Measurements from ENCODE around the gene GULP1. TPM values are rescaled to one million over a fixed set of nuclear protein-coding genes. Genes with fewer than 3 reads are reported as not detected.

The GULP1 gene
- total RNA-seq, 1 donor from 2014 or later = 21.9 TPM

- H3K27ac ChIP-seq (ENCODE audit: low read depth, low read length) = no peak overlapping the region
- no peaks in the 10 kb centered on the region for H3K27me3 ChIP-seq (ENCODE audit: control insufficient read depth in 3 of 3, insufficient read depth in 3 of 3, low read length in 3 of 3)
- peaks cover 0 to 7% (median 4%) of the 10 kb centered on the region in 3 donors for H3K4me1 ChIP-seq (ENCODE audit: control insufficient read depth in 3 of 3, insufficient read depth in 3 of 3, low read length in 3 of 3)
- no peaks in the 10 kb centered on the region for H3K9me3 ChIP-seq (ENCODE audit: control insufficient read depth in 3 of 3, low read length in 3 of 3)
- H3K36me3 ChIP-seq (ENCODE audit: control insufficient read depth in 3 of 3, insufficient read depth in 3 of 3, low read length in 3 of 3) = peaks cover 0 to 2% (median 0%) of the 10 kb centered on the region in 3 donors
- no peak overlapping the region for H3K9ac ChIP-seq (ENCODE audit: low read depth in 1 of 3, low read length in 3 of 3)
- H3K4me3 ChIP-seq (ENCODE audit: low read length in 3 of 3) = no peak overlapping the region
Measured at GRCh38 chr2:188385857-188386256, 94.2 kb downstream of the GULP1 start.

- H3K4me3 ChIP-seq (ENCODE audit: low read length in 3 of 3) = no peak overlapping the region
- H3K27ac ChIP-seq (ENCODE audit: low read depth, low read length) = no peak overlapping the region
- H3K4me1 ChIP-seq (ENCODE audit: control insufficient read depth in 3 of 3, insufficient read depth in 3 of 3, low read length in 3 of 3) = no peaks in the 10 kb centered on the region
Measured at GRCh38 chr2:188388831-188389230, 97.2 kb downstream of the GULP1 start.

DNA sequence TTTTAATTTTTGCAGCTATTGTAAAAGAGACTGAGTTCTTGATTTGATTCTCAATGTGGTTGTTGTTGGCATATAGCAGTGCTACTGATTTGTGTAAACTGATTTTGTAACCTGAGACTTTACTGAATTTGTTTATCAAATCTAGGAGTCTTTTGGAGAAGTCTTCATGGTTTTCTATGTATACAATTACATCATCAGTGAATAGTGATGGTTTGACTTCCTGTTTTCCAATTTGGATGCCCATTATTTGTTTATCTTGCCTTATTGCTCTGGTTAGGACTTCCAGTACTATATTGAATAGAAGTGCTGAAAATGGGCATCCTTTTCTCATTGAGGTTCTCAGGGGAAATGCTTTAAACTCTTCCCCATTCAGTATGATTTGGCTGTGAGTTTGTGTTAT lies 99.7 kb downstream of the GULP1 start:
- H3K4me1 ChIP-seq (ENCODE audit: control insufficient read depth in 3 of 3, insufficient read depth in 3 of 3, low read length in 3 of 3) = no peaks in the 10 kb centered on the region

More at GRCh38 chr2:188388831-188389230, 97.2 kb downstream of the GULP1 start:
- H3K9ac ChIP-seq (ENCODE audit: low read depth in 1 of 3, low read length in 3 of 3) = no peak overlapping the region
- peaks cover 0 to 3% (median 0%) of the 10 kb centered on the region in 3 donors for H3K9me3 ChIP-seq (ENCODE audit: control insufficient read depth in 3 of 3, low read length in 3 of 3)
- peaks cover 0 to 2% (median 0%) of the 10 kb centered on the region in 3 donors for H3K36me3 ChIP-seq (ENCODE audit: control insufficient read depth in 3 of 3, insufficient read depth in 3 of 3, low read length in 3 of 3)
- no peaks in the 10 kb centered on the region for H3K27me3 ChIP-seq (ENCODE audit: control insufficient read depth in 3 of 3, insufficient read depth in 3 of 3, low read length in 3 of 3)

DNA sequence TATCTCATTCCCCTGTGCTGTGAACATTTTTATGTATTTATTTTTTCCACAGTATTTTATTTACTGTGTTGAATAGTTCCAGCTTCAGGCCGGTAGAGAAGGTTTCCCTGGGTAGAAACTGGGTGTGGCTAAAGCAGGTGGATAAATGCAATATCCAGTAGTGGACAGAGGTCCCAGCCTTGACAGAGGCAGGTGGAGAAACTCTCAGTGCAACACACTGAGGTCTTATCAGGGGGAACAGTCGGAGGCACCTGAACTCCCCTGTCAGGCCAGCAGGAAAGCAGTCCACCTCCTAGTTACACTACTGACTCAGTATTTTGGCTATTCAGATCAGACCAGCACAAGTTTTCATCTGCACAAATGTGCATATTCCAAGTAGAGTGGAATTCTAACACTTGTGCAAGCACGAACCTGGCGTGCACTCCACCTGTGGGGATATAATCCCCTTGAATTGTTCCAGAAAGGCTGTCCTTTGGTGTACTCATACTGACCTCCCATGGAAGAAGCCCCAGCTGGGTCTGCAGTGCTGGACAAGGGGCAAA lies 103.3 kb downstream of the GULP1 start:
- Histone ChIP-seq H3K27ac (ENCODE audit: low read depth, low read length) (no peak overlapping the region), H3K4me1 (ENCODE audit: control insufficient read depth in 3 of 3, insufficient read depth in 3 of 3, low read length in 3 of 3) (no peaks in the 10 kb centered on the region), H3K9ac (ENCODE audit: low read depth in 1 of 3, low read length in 3 of 3) (no peak overlapping the region), H3K36me3 (ENCODE audit: control insufficient read depth in 3 of 3, insufficient read depth in 3 of 3, low read length in 3 of 3) (no peaks in the 10 kb centered on the region), H3K4me3 (ENCODE audit: low read length in 3 of 3) (no peak overlapping the region), H3K27me3 (ENCODE audit: control insufficient read depth in 3 of 3, insufficient read depth in 3 of 3, low read length in 3 of 3) (no peaks in the 10 kb centered on the region), H3K9me3 (ENCODE audit: control insufficient read depth in 3 of 3, low read length in 3 of 3) (peaks cover 0 to 3% (median 0%) of the 10 kb centered on the region in 3 donors)

More for the DNA sequence above, 99.7 kb downstream of the GULP1 start:
- Histone ChIP-seq H3K27ac (ENCODE audit: low read depth, low read length) (no peak overlapping the region), H3K9ac (ENCODE audit: low read depth in 1 of 3, low read length in 3 of 3) (no peak overlapping the region), H3K9me3 (ENCODE audit: control insufficient read depth in 3 of 3, low read length in 3 of 3) (peaks cover 0 to 3% (median 0%) of the 10 kb centered on the region in 3 donors), H3K27me3 (ENCODE audit: control insufficient read depth in 3 of 3, insufficient read depth in 3 of 3, low read length in 3 of 3) (no peaks in the 10 kb centered on the region), H3K36me3 (ENCODE audit: control insufficient read depth in 3 of 3, insufficient read depth in 3 of 3, low read length in 3 of 3) (no peaks in the 10 kb centered on the region), H3K4me3 (ENCODE audit: low read length in 3 of 3) (no peak overlapping the region)

DNA sequence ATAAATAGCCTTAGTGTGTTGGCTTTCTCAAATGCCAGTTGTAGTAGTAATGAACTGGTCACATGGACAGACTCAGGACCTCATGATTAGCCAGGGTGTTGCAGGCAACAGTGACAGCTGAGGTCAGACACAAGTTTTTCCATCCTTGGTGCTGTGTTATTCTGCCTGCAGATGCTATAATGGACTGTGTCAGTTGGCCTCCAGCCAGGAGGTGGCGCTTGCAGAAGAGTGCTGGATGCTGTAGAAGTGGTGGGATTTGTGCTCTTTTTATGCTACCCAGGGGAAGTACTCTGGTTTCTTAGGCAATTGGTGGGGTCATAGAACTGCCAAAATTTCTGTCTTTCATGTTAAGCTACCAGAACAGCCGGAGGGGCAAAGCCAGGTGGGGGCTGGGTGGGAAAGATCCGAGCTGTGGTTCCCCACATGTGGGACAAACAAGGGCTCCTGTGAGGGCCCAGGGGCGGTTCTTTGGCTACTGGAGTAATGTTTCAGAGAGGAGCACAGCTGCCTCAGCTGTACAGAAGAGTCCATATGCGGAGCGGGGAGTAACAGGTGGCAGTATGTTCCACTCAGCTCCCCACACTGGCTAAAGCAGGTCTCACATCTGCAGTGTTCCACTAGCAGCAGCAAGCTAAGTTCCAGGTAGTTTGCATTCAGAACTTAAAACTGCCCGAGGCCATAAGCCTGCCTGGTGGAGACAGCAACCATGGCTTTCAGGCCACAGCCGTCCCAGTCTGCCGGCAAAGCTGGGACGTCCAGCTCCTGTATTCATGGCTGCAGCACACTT lies 104.4 kb downstream of the GULP1 start:
- peaks cover 0 to 3% (median 0%) of the 10 kb centered on the region in 3 donors for H3K9me3 ChIP-seq (ENCODE audit: control insufficient read depth in 3 of 3, low read length in 3 of 3)

DNA sequence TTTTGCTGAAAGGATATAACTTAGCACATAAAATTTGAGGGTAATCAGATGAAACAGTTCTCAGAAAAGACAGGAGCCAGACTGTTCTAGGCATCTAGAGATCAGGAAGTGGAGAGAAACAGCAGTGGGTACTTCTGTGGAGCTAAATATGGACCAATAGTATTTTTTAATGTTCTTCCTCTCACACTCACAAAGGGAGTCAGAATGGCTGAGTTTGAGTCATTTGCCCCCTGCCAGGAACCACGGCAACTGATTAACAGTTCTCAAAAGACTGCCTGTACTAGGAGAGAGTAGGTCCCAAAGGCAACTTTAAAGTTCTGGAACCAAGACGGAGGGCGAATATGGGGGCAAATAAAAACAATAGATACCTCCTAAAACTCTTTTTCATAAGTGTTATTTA lies 107.5 kb downstream of the GULP1 start:
- H3K27ac ChIP-seq (ENCODE audit: low read depth, low read length) = no peak overlapping the region
- no peaks in the 10 kb centered on the region for H3K9me3 ChIP-seq (ENCODE audit: control insufficient read depth in 3 of 3, low read length in 3 of 3)
- no peaks in the 10 kb centered on the region for H3K4me1 ChIP-seq (ENCODE audit: control insufficient read depth in 3 of 3, insufficient read depth in 3 of 3, low read length in 3 of 3)
- H3K36me3 ChIP-seq (ENCODE audit: control insufficient read depth in 3 of 3, insufficient read depth in 3 of 3, low read length in 3 of 3) = no peaks in the 10 kb centered on the region
- H3K27me3 ChIP-seq (ENCODE audit: control insufficient read depth in 3 of 3, insufficient read depth in 3 of 3, low read length in 3 of 3) = no peaks in the 10 kb centered on the region
- no peak overlapping the region for H3K9ac ChIP-seq (ENCODE audit: low read depth in 1 of 3, low read length in 3 of 3)
- H3K4me3 ChIP-seq (ENCODE audit: low read length in 3 of 3) = no peak overlapping the region

More for the DNA sequence above, 104.4 kb downstream of the GULP1 start:
- H3K27me3 ChIP-seq (ENCODE audit: control insufficient read depth in 3 of 3, insufficient read depth in 3 of 3, low read length in 3 of 3) = no peaks in the 10 kb centered on the region
- H3K4me3 ChIP-seq (ENCODE audit: low read length in 3 of 3) = no peak overlapping the region
- H3K27ac ChIP-seq (ENCODE audit: low read depth, low read length) = no peak overlapping the region
- no peak overlapping the region for H3K9ac ChIP-seq (ENCODE audit: low read depth in 1 of 3, low read length in 3 of 3)
- H3K4me1 ChIP-seq (ENCODE audit: control insufficient read depth in 3 of 3, insufficient read depth in 3 of 3, low read length in 3 of 3) = no peaks in the 10 kb centered on the region
- no peaks in the 10 kb centered on the region for H3K36me3 ChIP-seq (ENCODE audit: control insufficient read depth in 3 of 3, insufficient read depth in 3 of 3, low read length in 3 of 3)

DNA sequence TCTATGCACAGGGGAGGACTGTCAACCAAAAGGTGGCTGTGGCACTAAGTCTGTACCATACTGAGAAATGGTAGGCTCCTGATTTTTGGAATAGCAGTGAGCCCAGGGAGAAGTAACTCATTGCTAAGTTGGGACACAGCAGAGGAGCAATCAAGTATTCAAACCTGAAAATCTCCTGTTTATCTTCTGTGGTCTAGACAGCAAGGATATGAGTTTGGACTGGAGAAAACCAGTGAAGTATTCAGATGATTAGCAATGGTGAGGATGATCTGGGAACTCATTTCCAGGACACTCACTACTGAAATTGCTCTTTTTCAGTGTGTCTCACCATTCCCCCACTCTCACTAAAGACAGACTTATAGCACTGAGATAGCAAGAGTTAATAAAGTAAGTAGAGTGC lies 112.0 kb downstream of the GULP1 start:
- no peaks in the 10 kb centered on the region for H3K27me3 ChIP-seq (ENCODE audit: control insufficient read depth in 3 of 3, insufficient read depth in 3 of 3, low read length in 3 of 3)
- no peak overlapping the region for H3K4me3 ChIP-seq (ENCODE audit: low read length in 3 of 3)
- no peak overlapping the region for H3K27ac ChIP-seq (ENCODE audit: low read depth, low read length)
- H3K9ac ChIP-seq (ENCODE audit: low read depth in 1 of 3, low read length in 3 of 3) = no peak overlapping the region
- H3K36me3 ChIP-seq (ENCODE audit: control insufficient read depth in 3 of 3, insufficient read depth in 3 of 3, low read length in 3 of 3) = no peaks in the 10 kb centered on the region
- peaks cover 0 to 6% (median 5%) of the 10 kb centered on the region in 3 donors for H3K9me3 ChIP-seq (ENCODE audit: control insufficient read depth in 3 of 3, low read length in 3 of 3)
- no peaks in the 10 kb centered on the region for H3K4me1 ChIP-seq (ENCODE audit: control insufficient read depth in 3 of 3, insufficient read depth in 3 of 3, low read length in 3 of 3)

DNA sequence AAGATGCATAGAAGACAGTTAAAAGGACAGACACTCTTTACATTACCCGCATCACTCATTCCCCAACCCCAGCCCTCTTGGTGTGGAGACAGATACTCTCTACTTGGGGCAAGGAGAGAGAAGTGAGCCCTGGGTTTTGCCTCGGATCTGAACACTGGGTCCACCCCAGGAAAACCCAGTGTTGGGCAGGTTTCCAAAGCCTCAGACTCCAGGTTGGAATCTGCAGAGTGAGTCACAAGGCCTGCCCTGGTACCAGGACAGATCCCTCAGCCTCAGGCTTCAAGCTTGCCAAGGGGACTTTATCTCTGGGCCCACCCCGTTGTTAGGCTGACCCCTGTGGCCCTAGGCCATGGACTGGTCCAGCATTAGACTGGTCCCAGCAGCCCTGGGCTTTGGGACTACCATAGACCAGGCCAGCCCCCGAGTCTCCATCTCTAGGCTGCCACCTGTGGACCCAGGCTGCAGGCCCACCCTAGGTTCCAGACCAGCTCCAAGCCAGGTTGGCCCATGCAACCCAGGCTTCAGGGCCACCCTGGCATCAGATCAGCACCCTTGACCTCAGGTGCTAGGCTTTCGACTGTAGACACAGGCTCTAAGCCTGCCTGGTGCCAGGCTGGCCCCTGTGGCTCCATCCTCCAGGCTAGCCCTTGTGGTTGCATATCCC lies 112.8 kb downstream of the GULP1 start:
- peaks cover 0 to 6% (median 5%) of the 10 kb centered on the region in 3 donors for H3K9me3 ChIP-seq (ENCODE audit: control insufficient read depth in 3 of 3, low read length in 3 of 3)
- H3K4me3 ChIP-seq (ENCODE audit: low read length in 3 of 3) = no peak overlapping the region
- no peak overlapping the region for H3K27ac ChIP-seq (ENCODE audit: low read depth, low read length)
- no peaks in the 10 kb centered on the region for H3K36me3 ChIP-seq (ENCODE audit: control insufficient read depth in 3 of 3, insufficient read depth in 3 of 3, low read length in 3 of 3)
- H3K4me1 ChIP-seq (ENCODE audit: control insufficient read depth in 3 of 3, insufficient read depth in 3 of 3, low read length in 3 of 3) = no peaks in the 10 kb centered on the region
- no peaks in the 10 kb centered on the region for H3K27me3 ChIP-seq (ENCODE audit: control insufficient read depth in 3 of 3, insufficient read depth in 3 of 3, low read length in 3 of 3)
- H3K9ac ChIP-seq (ENCODE audit: low read depth in 1 of 3, low read length in 3 of 3) = no peak overlapping the region

GRCh38 chr2:188406414-188406813 lies 114.7 kb downstream of the GULP1 start:
- Histone ChIP-seq H3K4me3 (ENCODE audit: low read length in 3 of 3) (no peak overlapping the region), H3K36me3 (ENCODE audit: control insufficient read depth in 3 of 3, insufficient read depth in 3 of 3, low read length in 3 of 3) (no peaks in the 10 kb centered on the region), H3K9ac (ENCODE audit: low read depth in 1 of 3, low read length in 3 of 3) (no peak overlapping the region), H3K9me3 (ENCODE audit: control insufficient read depth in 3 of 3, low read length in 3 of 3) (peaks cover 0 to 6% (median 5%) of the 10 kb centered on the region in 3 donors), H3K27me3 (ENCODE audit: control insufficient read depth in 3 of 3, insufficient read depth in 3 of 3, low read length in 3 of 3) (no peaks in the 10 kb centered on the region), H3K27ac (ENCODE audit: low read depth, low read length) (no peak overlapping the region), H3K4me1 (ENCODE audit: control insufficient read depth in 3 of 3, insufficient read depth in 3 of 3, low read length in 3 of 3) (no peaks in the 10 kb centered on the region)

All from skeletal muscle tissue (tissue), 4 donors.